MM.1S (cell line): ENCODE measurements around the gene XXYLT1.

Experiments
- DNase-seq: peaks from one replicate; pipeline ENCODE4 v3.0.0-alpha.2; 2015
- H2AFZ ChIP-seq: fragments of 300-600 bp; sonication (generic); 2 replicates; pipeline ENCODE4 v1.6.0; 2016; ENCODE audit warnings: antibody characterized with exemption, low read length
- H3F3A ChIP-seq: fragments of 300-600 bp; sonication (generic); 2 replicates; pipeline ENCODE4 v1.6.1; 2016; ENCODE audit warnings: mild to moderate bottlenecking, antibody characterized with exemption, low read length, moderate library complexity, mixed read lengths; ENCODE audit not compliant: insufficient read depth
- H3K27ac ChIP-seq: fragments of 300-600 bp; sonication (generic); 2 replicates; pipeline ENCODE4 v1.5.1; 2016; ENCODE audit warnings: mild to moderate bottlenecking, low read length
- H3K27me3 ChIP-seq: fragments of 300-600 bp; sonication (generic); replicated peaks from 2 replicates; pipeline ENCODE4 v1.6.0; 2016; ENCODE audit warnings: low read length; ENCODE audit not compliant: insufficient read depth
- H3K36me3 ChIP-seq: fragments of 300-600 bp; sonication (generic); replicated peaks from 2 replicates; pipeline ENCODE4 v1.6.1; 2016; ENCODE audit warnings: mild to moderate bottlenecking, low read length, mixed read lengths; ENCODE audit not compliant: insufficient read depth
- H3K4me1 ChIP-seq: fragments of 300-600 bp; sonication (generic); 2 replicates; pipeline ENCODE4 v1.6.1; 2016; ENCODE audit warnings: low read length, mixed read lengths
- H3K4me2 ChIP-seq: fragments of 300-600 bp; sonication (generic); 2 replicates; pipeline ENCODE4 v1.6.0; 2016; ENCODE audit warnings: low read depth, low read length
- H3K4me3 ChIP-seq: fragments of 300-600 bp; sonication (generic); 2 replicates; pipeline ENCODE4 v1.5.1; 2016; ENCODE audit warnings: low read length, mixed read lengths
- H3K79me2 ChIP-seq: fragments of 300-600 bp; sonication (generic); 2 replicates; pipeline ENCODE4 v1.6.1; 2016; ENCODE audit warnings: mixed run types, low read length, mixed read lengths
- H3K9ac ChIP-seq: fragments of 300-600 bp; sonication (generic); 2 replicates; pipeline ENCODE4 v1.6.1; 2016; ENCODE audit warnings: low read length, mixed read lengths
- H3K9me2 ChIP-seq: fragments of 300-600 bp; sonication (generic); replicated peaks from 2 replicates; pipeline ENCODE4 v1.6.1; 2016; ENCODE audit warnings: mild to moderate bottlenecking, low read length, mixed read lengths; ENCODE audit not compliant: insufficient read depth
- H3K9me3 ChIP-seq: fragments of 300-600 bp; sonication (generic); replicated peaks from 2 replicates; pipeline ENCODE4 v1.6.1; 2016; ENCODE audit warnings: mild to moderate bottlenecking, low read length, mixed read lengths; ENCODE audit not compliant: insufficient read depth
- H4K20me1 ChIP-seq: fragments of 300-600 bp; sonication (generic); 2 replicates; pipeline ENCODE4 v1.6.1; 2016; ENCODE audit warnings: mild to moderate bottlenecking, low read length, moderate library complexity, mixed read lengths; ENCODE audit not compliant: insufficient read depth
- EZH2 ChIP-seq: fragments of 300-600 bp; sonication (generic); optimal IDR thresholded peaks from 2 replicates; pipeline ENCODE3; 2017; ENCODE audit warnings: low read depth, mild to moderate bottlenecking, antibody characterized with exemption, low read length, mixed read lengths
- EZH2phosphoT487 ChIP-seq: fragments of 300-600 bp; sonication (generic); IDR thresholded peaks from 2 replicates; pipeline ENCODE4 v1.6.1; 2018; ENCODE audit warnings: antibody characterized with exemption, low read length
- TF ChIP-seq, protein P1 (sequence below): fragments of 300-600 bp; sonication (generic); IDR thresholded peaks from 2 replicates; pipeline ENCODE4 v1.5.1; 2016; ENCODE audit warnings: antibody characterized with exemption, low read length, mixed read lengths

XXYLT1 gene

DNA sequence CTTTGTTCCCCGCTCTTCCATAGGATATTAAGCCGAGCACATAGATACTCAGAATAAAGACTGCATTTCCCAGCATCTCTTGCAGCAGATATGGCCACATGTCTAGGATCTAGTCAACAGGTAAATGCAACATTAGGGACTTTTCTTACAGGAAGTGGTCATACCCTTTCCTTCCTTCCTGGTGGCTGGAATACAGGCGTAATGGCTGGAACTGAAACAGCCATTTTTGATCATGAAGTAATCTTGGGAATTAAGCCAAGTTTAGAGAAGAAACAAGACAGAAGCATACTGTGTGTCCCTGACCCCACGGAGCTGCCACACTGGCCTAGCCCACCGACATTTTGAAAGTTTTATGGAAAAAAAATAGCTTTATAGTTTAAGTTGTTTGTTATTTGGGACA lies 234.0 kb downstream of the XXYLT1 start:
- no peak overlapping the region for H2AFZ ChIP-seq
- no peaks in the 10 kb centered on the region for H4K20me1 ChIP-seq
- TF ChIP-seq EZH2 (no peak), EZH2phosphoT487 (no peak)
- TF ChIP-seq, protein P1, sequence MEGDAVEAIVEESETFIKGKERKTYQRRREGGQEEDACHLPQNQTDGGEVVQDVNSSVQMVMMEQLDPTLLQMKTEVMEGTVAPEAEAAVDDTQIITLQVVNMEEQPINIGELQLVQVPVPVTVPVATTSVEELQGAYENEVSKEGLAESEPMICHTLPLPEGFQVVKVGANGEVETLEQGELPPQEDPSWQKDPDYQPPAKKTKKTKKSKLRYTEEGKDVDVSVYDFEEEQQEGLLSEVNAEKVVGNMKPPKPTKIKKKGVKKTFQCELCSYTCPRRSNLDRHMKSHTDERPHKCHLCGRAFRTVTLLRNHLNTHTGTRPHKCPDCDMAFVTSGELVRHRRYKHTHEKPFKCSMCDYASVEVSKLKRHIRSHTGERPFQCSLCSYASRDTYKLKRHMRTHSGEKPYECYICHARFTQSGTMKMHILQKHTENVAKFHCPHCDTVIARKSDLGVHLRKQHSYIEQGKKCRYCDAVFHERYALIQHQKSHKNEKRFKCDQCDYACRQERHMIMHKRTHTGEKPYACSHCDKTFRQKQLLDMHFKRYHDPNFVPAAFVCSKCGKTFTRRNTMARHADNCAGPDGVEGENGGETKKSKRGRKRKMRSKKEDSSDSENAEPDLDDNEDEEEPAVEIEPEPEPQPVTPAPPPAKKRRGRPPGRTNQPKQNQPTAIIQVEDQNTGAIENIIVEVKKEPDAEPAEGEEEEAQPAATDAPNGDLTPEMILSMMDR, result no peak
- H3K36me3 ChIP-seq, result no peaks in the 10 kb centered on the region
- H3K79me2 ChIP-seq, result no peaks in the 10 kb centered on the region
- no peaks in the 10 kb centered on the region for H3K9me3 ChIP-seq
- H3K9me2 ChIP-seq, result no peaks in the 10 kb centered on the region
- H3K9ac ChIP-seq, result no peak overlapping the region
- no peak for DNase-seq
- no peaks in the 10 kb centered on the region; the same call in 1 of the 2 replicates for H3K27me3 ChIP-seq
- no peak overlapping the region for H3K4me2 ChIP-seq
- no peaks in the 10 kb centered on the region for H3F3A ChIP-seq
- no peaks in the 10 kb centered on the region for H3K4me1 ChIP-seq
- H3K27ac ChIP-seq, result no peak overlapping the region
- no peak overlapping the region for H3K4me3 ChIP-seq

DNA sequence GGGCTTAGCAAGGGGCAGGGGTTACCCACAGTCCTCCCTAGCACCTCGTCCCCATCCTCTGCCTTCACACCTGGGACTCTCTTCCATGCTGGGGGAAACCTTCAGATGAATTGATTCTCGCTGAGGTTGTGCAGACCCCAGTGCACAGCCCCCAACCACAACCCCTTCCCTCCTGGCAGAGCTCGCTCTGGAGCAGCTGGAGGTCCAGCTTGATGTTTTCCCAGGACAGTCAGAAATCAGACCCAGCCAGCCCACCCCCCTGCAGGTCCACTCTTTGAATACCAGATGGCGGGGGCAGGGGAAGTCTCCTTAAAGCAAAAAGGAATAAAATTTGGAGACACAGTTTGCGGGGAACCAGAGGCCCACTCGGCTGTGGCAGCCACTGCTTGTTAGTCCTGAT lies 234.4 kb downstream of the XXYLT1 start:
- TF ChIP-seq, protein P1, result no peak
- TF ChIP-seq EZH2phosphoT487 (no peak), EZH2 (no peak)
- Histone ChIP-seq H3K9me2 (no peaks in the 10 kb centered on the region), H3K79me2 (no peaks in the 10 kb centered on the region), H3K9me3 (no peaks in the 10 kb centered on the region), H3K27me3 (no peaks in the 10 kb centered on the region; the same call in 1 of the 2 replicates), H3K4me1 (no peaks in the 10 kb centered on the region), H3K4me3 (no peak overlapping the region), H2AFZ (no peak overlapping the region), H3K27ac (no peak overlapping the region), H3F3A (no peaks in the 10 kb centered on the region), H3K4me2 (no peak overlapping the region), H4K20me1 (no peaks in the 10 kb centered on the region), H3K9ac (no peak overlapping the region), H3K36me3 (no peaks in the 10 kb centered on the region)
- no peak for DNase-seq

DNA sequence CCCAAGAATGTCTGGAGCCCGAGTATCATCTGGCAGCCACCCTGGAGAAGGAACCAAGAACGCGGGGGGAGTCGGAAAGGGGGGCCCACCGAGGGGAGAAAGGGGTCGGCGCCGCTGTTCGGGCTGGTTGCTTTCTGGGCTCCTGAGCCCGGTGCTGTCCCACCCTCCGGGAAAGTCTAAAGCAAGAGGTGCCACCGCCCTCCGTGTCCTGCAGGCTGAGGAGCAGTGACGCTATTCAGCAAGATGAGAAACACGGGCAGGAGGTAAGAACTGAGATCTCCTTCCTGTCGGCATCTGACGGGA lies 234.8 kb downstream of the XXYLT1 start:
- Histone ChIP-seq H3K9ac (no peak overlapping the region), H3K4me3 (no peak overlapping the region), H3K4me2 (no peak overlapping the region), H3F3A (no peaks in the 10 kb centered on the region), H3K9me3 (no peaks in the 10 kb centered on the region), H4K20me1 (no peaks in the 10 kb centered on the region), H3K4me1 (no peaks in the 10 kb centered on the region), H3K27ac (no peak overlapping the region), H3K79me2 (no peaks in the 10 kb centered on the region), H2AFZ (no peak overlapping the region), H3K9me2 (no peaks in the 10 kb centered on the region), H3K27me3 (no peaks in the 10 kb centered on the region; the same call in 1 of the 2 replicates), H3K36me3 (no peaks in the 10 kb centered on the region)
- DNase-seq, result no peak
- no peak for TF ChIP-seq EZH2

DNA sequence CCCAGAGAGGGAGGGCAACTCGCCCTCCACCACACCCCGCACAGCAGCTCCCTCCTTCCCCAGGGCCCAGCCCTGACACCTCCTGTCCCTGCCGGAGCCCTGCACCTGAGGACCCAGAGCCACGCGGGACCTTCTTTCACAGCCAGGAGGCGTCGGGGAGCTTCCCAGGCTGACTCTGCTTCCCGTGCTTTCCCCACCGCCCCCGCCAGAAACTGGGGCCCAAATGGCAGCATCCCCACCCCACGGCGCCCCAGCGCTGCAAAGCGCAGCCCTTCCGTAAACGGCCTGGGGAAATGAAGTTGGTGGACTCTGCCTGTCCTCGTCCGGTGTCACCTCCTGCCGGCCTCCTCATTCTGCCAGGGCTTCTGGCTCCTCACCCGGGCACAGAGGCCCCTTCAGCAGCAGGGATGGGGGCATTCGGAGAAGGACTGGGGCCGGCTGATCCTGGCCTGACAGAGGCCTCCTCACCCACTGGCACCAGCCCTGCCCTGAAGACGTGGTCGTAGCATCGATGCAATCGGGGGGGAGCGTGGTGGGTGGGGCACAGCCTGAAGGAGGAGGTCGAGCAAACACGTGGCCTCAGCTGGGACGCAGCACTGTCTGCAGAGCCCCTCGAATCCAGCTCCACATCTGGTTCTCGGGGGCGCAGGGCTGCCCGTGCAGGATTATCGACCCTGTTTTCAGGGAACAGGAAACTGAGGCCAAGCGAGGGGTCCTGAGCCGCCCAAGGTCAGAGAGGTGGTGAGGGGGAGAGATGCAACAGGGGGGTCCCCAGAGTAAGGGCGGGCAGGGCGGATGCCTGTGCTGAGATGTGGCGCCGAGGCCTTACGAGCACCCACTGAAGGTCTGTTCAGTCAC lies 235.4 kb downstream of the XXYLT1 start:
- Histone ChIP-seq H4K20me1 (no peaks in the 10 kb centered on the region), H3K9ac (no peak overlapping the region), H3K9me2 (no peaks in the 10 kb centered on the region), H3K4me3 (no peak overlapping the region), H3K27me3 (no peaks in the 10 kb centered on the region; the same call in 1 of the 2 replicates), H2AFZ (no peak overlapping the region), H3K79me2 (no peaks in the 10 kb centered on the region), H3F3A (no peaks in the 10 kb centered on the region), H3K9me3 (no peaks in the 10 kb centered on the region), H3K27ac (no peak overlapping the region), H3K36me3 (no peaks in the 10 kb centered on the region), H3K4me1 (no peaks in the 10 kb centered on the region), H3K4me2 (no peak overlapping the region)
- no peak for DNase-seq
- TF ChIP-seq EZH2, result no peak
